Ovary (tissue), 3 donors: ENCODE measurements around the gene NAT10.

Experiments
- CTCF ChIP-seq, 3 donors: fragments of 450-650 bp in 2 of 3; fragments of 200-600 bp in 1 of 3; IDR thresholded peaks; one replicate each; pipeline versions ENCODE4 v1.5.1 to v1.8.0; 2016 to 2022; ENCODE audit warnings: antibody characterized with exemption in 3 of 3, mild to moderate bottlenecking in 1 of 3
- EP300 ChIP-seq: sonication (generic); formaldehyde crosslinking; IDR thresholded peaks from one replicate; pipeline ENCODE4 v1.6.1; 2017; ENCODE audit warnings: antibody characterized with exemption
- donor health status: DM: no; HTN: no; CAD: no.

GRCh38 chr11:34176751-34177209 lies 71.4 kb downstream of the NAT10 start:
- TF ChIP-seq CTCF (IDR thresholded peaks at IDR 0.05) (no peak), EP300 (no peak)
